ENCODE results near the gene GTPBP2.
"Not testable (repeated sequence)": the region's sequence is repeated elsewhere in the genome, so short reads cannot be mapped to it uniquely, and the experiment has no call there.

Gene GTPBP2

GRCh38 chr6:43629104-43629504 is at the start of gene GTPBP2:
Gene GTPBP2, minus strand, starts transcription at chr6:43629264. Its CDS starts 102 bp downstream, at chr6:43629162.
- peak; percentile 99 for DNase-seq (ENCODE audit: low read depth)

- DNase-seq (ENCODE audit: low read depth): no peak
Measured at GRCh38 chr6:43678341-43678740, 49.3 kb upstream of the GTPBP2 start.

GRCh38 chr6:43677759-43678158 is 48.7 kb upstream of the GTPBP2 start:
- no peak for DNase-seq (ENCODE audit: low read depth)

- no peak for DNase-seq (ENCODE audit: low read depth)
Measured at GRCh38 chr6:43676962-43677606, 48.0 kb upstream of the GTPBP2 start.

- no peak for DNase-seq (ENCODE audit: low read depth)
Measured at GRCh38 chr6:43674921-43675320, 45.9 kb upstream of the GTPBP2 start.

- no peak for DNase-seq (ENCODE audit: low read depth)
Measured at GRCh38 chr6:43674291-43674690, 45.2 kb upstream of the GTPBP2 start.

- no peak for DNase-seq (ENCODE audit: low read depth)
Measured at GRCh38 chr6:43673444-43674084, 44.5 kb upstream of the GTPBP2 start.

- no peak for DNase-seq (ENCODE audit: low read depth)
Measured at GRCh38 chr6:43671801-43672690, 43.0 kb upstream of the GTPBP2 start.

GRCh38 chr6:43671011-43671800 is 42.1 kb upstream of the GTPBP2 start:
- DNase-seq (ENCODE audit: low read depth): no peak

GRCh38 chr6:43670623-43670986 is 41.5 kb upstream of the GTPBP2 start:
- no peak for DNase-seq (ENCODE audit: low read depth)

- DNase-seq (ENCODE audit: low read depth): no peak
Measured at GRCh38 chr6:43669922-43670622, 41.0 kb upstream of the GTPBP2 start.

GRCh38 chr6:43669050-43669921 is 40.2 kb upstream of the GTPBP2 start:
- DNase-seq (ENCODE audit: low read depth): peak; percentile 64

- peak; percentile 37 for DNase-seq (ENCODE audit: low read depth)
Measured at GRCh38 chr6:43668151-43669028, 39.3 kb upstream of the GTPBP2 start.

- peak; percentile 41 for DNase-seq (ENCODE audit: low read depth)
Measured at GRCh38 chr6:43667245-43668150, 38.4 kb upstream of the GTPBP2 start.

- DNase-seq (ENCODE audit: low read depth): no peak
Measured at GRCh38 chr6:43666196-43666920, 37.3 kb upstream of the GTPBP2 start.

GRCh38 chr6:43665376-43665775 is 36.3 kb upstream of the GTPBP2 start:
- DNase-seq (ENCODE audit: low read depth): no peak

GRCh38 chr6:43662948-43663347 is 33.9 kb upstream of the GTPBP2 start:
- DNase-seq (ENCODE audit: low read depth): not testable (repeated sequence)

- no peak for DNase-seq (ENCODE audit: low read depth)
Measured at GRCh38 chr6:43658161-43658560, 29.1 kb upstream of the GTPBP2 start.
